ENCODE measurements around the gene CIDEB. TPM values are rescaled to one million over a fixed set of nuclear protein-coding genes. Genes with fewer than 3 reads are reported as not detected.

The CIDEB gene
- total and polyA plus RNA-seq, 10 of the 15 experiments (the other 5 are each of a cell fraction or from before 2014, with no cell fraction given) = 0.34 to 6.3 (median 3.2) TPM

GRCh38 chr14:24340606-24341005 lies 32.8 kb upstream of the CIDEB start (continued):
- TF ChIP-seq FOS (IDR thresholded peaks at IDR 0.05; ENCODE audit: borderline replicate concordance, extremely low read depth, insufficient read length) = no peak
- TF ChIP-seq MLLT1 (IDR thresholded peaks at IDR 0.05) = no peak
- TF ChIP-seq LARP7 (IDR thresholded peaks at IDR 0.05) = no peak
- TF ChIP-seq TCF7 (IDR thresholded peaks at IDR 0.05; ENCODE audit: borderline replicate concordance) = no peak
- no peak for TF ChIP-seq ZNF207 (IDR thresholded peaks at IDR 0.05; ENCODE audit: borderline replicate concordance)
- no peak for TF ChIP-seq IKZF2 (IDR thresholded peaks at IDR 0.05)
- TF ChIP-seq BHLHE40 (IDR thresholded peaks at IDR 0.05; ENCODE audit: borderline replicate concordance in 1 of 2, low read depth in 2 of 2, low read length in 1 of 2) = no peak
- TF ChIP-seq BMI1 (IDR thresholded peaks at IDR 0.05; ENCODE audit: borderline replicate concordance) = no peak
- TF ChIP-seq FOXM1 (IDR thresholded peaks at IDR 0.05; ENCODE audit: low read depth, low read length) = no peak
- TF ChIP-seq ZSCAN29 (IDR thresholded peaks at IDR 0.05) = no peak
- TF ChIP-seq MEF2A (IDR thresholded peaks at IDR 0.05; ENCODE audit: insufficient read depth, low read depth, low read length) = no peak
